Endothelial cell (in vitro differentiated cells): ENCODE measurements around the gene NPRL2. TPM values are rescaled to one million over a fixed set of nuclear protein-coding genes. Genes with fewer than 3 reads are reported as not detected.

Experiments
- DNase-seq: peaks from one replicate; pipeline ENCODE4 v3.0.0; 2021; ENCODE audit warnings: low spot score
- H3K27ac Mint-ChIP-seq: one replicate; pipeline ENCODE4 v1.8.0; 2021; ENCODE audit warnings: mixed read lengths, inconsistent platforms; ENCODE audit not compliant: unreplicated experiment
- H3K27me3 Mint-ChIP-seq: one replicate; pipeline ENCODE4 v1.8.0; 2021; ENCODE audit warnings: mild to moderate bottlenecking, moderate library complexity, mixed read lengths, inconsistent platforms; ENCODE audit not compliant: unreplicated experiment
- H3K36me3 Mint-ChIP-seq: one replicate; pipeline ENCODE4 v1.8.0; 2021; ENCODE audit warnings: mild to moderate bottlenecking, low read depth, mixed read lengths, inconsistent platforms; ENCODE audit not compliant: unreplicated experiment
- H3K4me1 Mint-ChIP-seq: one replicate; pipeline ENCODE4 v1.8.0; 2021; ENCODE audit warnings: mild to moderate bottlenecking, mixed read lengths, inconsistent platforms; ENCODE audit not compliant: unreplicated experiment
- H3K4me3 Mint-ChIP-seq: one replicate; pipeline ENCODE4 v1.8.0; 2021; ENCODE audit warnings: mild to moderate bottlenecking, mixed read lengths, inconsistent platforms; ENCODE audit not compliant: unreplicated experiment
- H3K9me3 Mint-ChIP-seq: one replicate; pipeline ENCODE4 v1.8.0; 2021; ENCODE audit warnings: mixed read lengths, inconsistent platforms; ENCODE audit not compliant: unreplicated experiment
- CTCF ChIP-seq: fragments of 200-600 bp; sonication (generic); IDR thresholded peaks from one replicate; pipeline ENCODE4 v1.5.0; 2021; ENCODE audit warnings: antibody characterized with exemption; ENCODE audit not compliant: unreplicated experiment
- total RNA-seq: library from RNA; stranded (reverse); fragmentation: NEBNext Ultra II Directional; extraction: Animal tissue kit (Norgen Biotek cat#: 25700); gene quantifications from one replicate; pipeline ENCODE4 v1.2.1, GENCODE V29; 2021; ENCODE audit not compliant: unreplicated experiment

Gene NPRL2
- total RNA-seq, 1 donor from 2014 or later, result 18.0 TPM

GRCh38 chr3:50374363-50375257 is 24.0 kb upstream of the NPRL2 start:
- Mint-ChIP-seq H3K4me1 (peaks cover 10% of the 10 kb centered on the region), H3K27me3 (peaks cover 17% of the 10 kb centered on the region), H3K9me3 (no peaks in the 10 kb centered on the region), H3K4me3 (no peak overlapping the region), H3K36me3 (no peaks in the 10 kb centered on the region), H3K27ac (no peak overlapping the region)
- DNase-seq, result no peak
- TF ChIP-seq CTCF, result no peak

- Mint-ChIP-seq H3K9me3 (no peaks in the 10 kb centered on the region), H3K4me1 (peaks cover 10% of the 10 kb centered on the region), H3K4me3 (no peak overlapping the region), H3K27me3 (peaks cover 14% of the 10 kb centered on the region), H3K27ac (peak overlapping the region; percentile 16), H3K36me3 (peaks cover 3% of the 10 kb centered on the region)
- no peak for TF ChIP-seq CTCF
- no peak for DNase-seq
Observed at GRCh38 chr3:50373146-50374051, 22.8 kb upstream of the NPRL2 start.

- Mint-ChIP-seq H3K4me1 (peaks cover 10% of the 10 kb centered on the region), H3K27me3 (peaks cover 14% of the 10 kb centered on the region), H3K4me3 (no peak overlapping the region), H3K27ac (no peak overlapping the region), H3K9me3 (no peaks in the 10 kb centered on the region), H3K36me3 (peaks cover 3% of the 10 kb centered on the region)
- TF ChIP-seq CTCF, result no peak
- DNase-seq, result no peak
Observed at GRCh38 chr3:50372349-50372748, 21.8 kb upstream of the NPRL2 start.

GRCh38 chr3:50371133-50371685 is 20.6 kb upstream of the NPRL2 start:
- Mint-ChIP-seq H3K27me3 (peaks cover 12% of the 10 kb centered on the region), H3K4me1 (peaks cover 8% of the 10 kb centered on the region), H3K27ac (no peak overlapping the region), H3K9me3 (no peaks in the 10 kb centered on the region), H3K36me3 (peaks cover 3% of the 10 kb centered on the region), H3K4me3 (no peak overlapping the region)
- TF ChIP-seq CTCF, result no peak
- DNase-seq, result no peak
